NK-92 (cell line): Measurements from ENCODE around the gene STK32C.

Source experiments
- DNase-seq: peaks from one replicate; lab custom pipeline; 2025; ENCODE audit not compliant: unreplicated experiment; lab: John Stamatoyannopoulos, UW

STK32C gene

DNA sequence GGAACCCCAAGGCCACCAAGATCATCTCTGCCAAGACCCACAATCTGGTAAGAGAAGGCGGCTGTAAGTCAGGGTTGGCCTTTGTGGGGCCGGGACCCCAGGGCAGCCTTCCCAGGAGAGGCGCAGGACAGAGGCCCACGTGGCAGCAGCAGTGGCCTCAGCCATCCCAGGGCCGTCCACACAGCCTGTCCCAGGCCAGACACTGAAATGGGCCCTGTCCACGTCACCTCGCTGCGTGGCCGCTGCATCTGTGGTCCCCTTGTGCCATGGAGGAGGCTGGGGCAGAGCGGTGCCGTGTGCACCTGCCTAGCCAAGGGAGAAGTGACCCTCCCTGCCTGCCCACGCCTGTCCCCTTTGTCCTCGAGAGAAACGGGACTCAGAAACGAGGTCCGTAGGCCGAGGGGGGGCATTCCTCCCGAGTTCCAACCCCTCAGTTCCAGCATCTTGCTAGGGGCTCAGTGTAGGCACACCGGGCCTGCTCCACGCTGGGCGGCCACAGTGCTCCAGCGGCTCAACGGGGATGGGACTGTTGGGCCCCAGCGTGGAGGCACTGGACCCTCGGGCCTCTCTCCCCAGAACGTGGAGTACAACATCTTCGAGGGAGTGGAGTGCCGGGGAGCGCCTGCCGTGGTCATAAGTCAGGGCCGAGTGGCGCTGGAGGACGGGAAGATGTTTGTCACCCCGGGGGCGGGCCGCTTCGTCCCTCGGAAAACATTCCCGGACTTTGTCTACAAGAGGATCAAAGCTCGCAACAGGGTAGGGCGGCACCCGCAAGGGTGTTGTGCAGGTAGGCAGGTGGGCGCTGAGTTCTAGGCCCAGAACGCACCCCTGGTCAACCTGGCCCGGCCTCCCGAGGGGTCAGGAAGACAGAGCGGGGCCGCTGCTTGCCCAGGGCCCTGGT, 105.4 kb downstream of the STK32C start:
- DNase-seq = no peak

GRCh38 chr10:132201111-132201969, 106.4 kb downstream of the STK32C start:
- DNase-seq = no peak

DNA sequence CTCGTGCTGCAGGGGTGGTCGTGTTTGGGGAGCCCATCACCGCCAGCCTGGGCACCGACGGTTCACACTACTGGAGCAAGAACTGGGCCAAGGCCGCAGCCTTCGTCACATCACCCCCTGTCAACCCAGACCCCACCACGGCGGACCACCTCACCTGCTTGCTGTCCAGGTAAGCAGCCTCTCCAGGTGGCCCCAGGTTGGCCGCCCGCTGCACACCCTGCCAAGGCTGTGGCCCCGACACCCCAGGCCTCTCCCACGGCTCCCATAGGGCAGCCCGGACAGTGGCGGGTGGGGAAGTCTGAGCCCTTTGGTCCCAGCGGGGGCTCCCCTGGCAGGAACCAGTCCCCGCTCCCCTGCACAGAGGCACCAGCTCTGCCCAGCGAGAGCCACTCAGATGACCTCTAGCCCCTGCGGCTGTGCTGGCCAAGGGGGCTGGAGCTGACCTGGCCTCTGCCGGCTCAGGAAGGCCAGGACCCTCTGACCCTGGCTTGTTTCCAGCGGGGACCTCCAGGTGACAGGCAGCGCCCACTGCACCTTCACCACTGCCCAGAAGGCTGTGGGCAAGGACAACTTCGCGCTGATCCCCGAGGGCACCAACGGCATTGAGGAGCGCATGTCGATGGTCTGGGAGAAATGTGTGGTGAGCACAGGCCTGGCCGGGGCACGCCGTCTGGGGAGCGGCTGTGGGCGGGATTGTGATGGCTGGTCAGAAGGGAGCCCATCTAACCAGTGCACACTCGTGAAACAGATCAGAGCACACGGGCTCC, 107.2 kb downstream of the STK32C start:
- no peak for DNase-seq

DNA sequence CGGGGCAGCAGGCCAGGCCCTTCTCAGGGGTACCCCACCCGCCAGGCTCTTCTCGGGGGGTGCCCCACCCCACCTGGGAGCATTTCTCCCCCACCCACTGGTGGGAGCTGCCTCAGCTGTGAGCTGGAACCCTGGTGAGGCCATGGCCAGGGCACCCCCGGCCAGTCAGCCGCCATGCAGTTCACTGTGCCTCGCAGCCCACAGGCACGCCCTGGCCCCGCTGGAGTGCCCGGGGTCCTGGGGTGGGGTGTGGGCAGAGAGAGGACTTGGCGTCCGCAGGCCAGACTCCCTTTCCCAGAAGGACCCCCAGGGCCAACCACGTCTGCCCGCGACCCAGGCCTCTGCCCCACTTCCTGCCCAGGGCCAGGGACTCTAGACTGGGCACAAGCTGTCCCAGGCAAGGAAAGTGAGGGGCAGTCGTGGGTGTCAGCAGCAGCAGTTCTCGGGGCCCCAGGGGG, 107.9 kb downstream of the STK32C start:
- no peak for DNase-seq

DNA sequence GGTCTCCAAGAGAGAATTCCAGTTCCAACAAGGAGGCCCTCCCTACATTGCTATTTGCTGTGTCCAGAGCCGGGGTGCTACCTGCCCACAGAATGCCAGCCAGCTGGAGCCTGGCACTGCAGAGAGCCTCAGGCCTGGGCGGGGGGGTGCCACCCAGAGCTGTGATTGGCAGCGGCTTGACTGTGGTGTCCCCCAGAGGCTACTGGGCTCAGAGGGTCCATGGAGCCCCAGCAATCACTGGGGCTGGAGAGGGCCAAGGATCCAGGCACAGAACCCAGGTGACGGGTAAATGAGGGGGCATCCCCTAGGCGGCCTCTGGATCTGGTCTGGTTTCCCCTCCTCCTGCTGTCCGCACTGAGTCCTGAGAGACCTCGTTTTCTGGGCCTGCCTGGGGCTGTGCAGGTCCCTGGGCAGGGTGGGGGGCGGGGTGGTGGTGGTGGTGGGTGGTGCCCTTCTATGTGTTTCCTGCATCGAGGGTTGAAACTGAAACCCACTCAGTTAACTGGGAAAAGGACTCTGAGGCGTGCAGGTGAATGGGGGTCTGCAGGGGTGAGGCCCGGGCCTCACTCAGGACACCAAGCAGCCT, 108.4 kb downstream of the STK32C start:
- no peak for DNase-seq

GRCh38 chr10:132198381-132199181, 109.2 kb downstream of the STK32C start:
- DNase-seq = no peak

- no peak for DNase-seq
Measured at GRCh38 chr10:132198068-132198370, 109.7 kb downstream of the STK32C start.

DNA sequence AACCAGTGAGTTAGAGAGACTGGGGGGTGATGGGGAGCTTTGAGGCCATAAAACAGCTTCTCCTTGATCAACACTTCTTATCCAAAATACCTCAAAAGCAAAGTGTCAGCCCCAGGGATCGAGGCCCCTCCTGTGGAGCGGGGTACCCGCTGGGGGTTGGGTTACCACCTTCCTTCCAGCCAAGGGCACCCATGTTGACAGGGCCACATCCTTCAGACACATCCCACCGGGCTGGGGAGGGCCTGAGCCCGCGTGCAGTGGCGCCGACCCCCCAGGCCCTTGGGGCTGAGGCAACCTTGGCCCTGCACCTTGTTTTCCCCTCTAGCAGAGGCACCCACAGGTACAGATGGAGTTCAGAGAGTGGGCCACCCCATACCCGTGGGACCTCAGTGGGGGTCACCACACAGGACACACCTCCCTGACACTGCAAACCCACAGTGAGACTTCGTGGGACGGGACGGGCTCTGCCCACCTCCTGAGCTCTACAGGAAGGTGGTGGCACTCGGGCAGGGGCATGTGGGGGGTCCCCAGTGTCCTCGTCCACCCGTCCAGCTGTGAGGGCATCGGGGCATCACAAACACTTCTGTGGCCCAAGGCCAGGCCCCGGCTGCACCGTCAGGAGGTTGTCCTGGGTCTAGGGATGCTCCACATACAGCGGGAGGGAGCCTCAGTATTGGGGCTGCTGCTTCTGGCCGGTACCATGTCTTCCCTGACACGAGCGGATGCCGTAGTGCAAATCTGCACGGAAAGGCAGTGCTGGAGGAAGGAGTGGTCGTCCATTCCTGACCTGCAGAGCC, 110.3 kb downstream of the STK32C start:
- DNase-seq = no peak

GRCh38 chr10:132196178-132197113, 111.3 kb downstream of the STK32C start:
- no peak for DNase-seq

GRCh38 chr10:132195366-132196075, 112.2 kb downstream of the STK32C start:
- no peak for DNase-seq

- DNase-seq = no peak
Measured at GRCh38 chr10:132194726-132195125, 113.0 kb downstream of the STK32C start.

DNA sequence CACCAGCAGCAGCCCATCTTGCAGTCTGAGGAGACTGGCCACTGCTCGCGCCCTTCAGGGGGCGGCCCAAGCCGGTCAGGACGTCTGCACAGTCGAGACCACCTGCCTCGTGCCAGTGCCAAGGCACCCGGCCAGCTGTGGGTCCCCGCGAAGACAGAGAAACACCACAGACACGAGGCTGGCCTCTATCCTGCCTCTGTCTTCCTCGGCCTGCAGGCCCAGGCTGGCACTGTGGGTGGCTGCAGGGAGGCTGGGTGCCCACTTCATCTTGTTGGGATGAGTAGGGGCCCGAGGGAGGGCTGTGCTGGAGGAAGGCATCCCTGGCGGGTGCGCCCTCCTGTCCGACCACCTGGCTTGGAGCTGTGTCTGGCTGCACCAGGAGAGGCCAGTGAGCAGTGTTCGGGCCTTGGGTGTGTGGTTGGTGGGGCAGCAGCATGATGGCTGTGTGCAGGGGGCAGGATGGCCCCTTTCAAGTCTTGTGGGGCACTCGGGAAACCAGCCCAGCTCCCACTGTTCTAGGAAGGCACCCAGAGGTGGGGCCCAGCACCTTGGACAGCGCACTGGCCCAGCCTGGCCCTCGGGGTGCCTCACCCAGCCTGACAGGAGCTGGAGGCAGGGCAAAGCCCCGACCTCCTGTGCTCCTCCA, 113.7 kb downstream of the STK32C start:
- no peak for DNase-seq

DNA sequence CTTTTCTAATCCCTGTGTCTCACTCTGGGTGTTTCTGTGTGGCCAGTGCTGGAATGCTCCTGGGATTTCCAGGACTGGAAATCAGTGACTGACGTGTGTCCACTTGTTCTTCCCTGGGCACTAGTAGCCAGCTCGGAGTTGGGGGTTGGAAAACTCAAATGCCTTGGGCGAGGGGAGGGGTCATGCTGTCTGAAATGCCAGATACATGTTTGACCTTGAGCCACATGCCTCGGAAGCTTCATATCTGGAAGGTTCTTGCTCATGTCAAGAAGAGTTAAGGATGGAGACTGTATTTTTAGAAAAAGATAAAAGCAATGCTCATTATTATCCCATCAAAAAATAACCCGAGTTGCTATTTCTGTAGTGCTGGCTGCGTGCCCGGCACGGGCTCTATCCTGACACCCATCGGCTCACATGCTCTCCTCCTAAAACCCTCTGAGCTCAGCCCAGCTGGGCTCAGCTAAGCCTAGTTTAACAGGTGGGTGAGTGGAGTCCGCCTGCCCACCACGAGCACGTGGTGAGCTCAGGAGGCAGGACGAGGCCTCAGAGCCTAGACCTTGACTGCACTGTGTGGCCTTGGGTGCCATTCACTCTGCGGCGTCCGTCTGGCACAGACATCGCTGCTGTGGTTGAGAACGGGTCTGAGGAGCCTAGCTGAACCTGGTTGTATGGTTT, 114.6 kb downstream of the STK32C start:
- DNase-seq = no peak

GRCh38 chr10:132192076-132192975, 115.4 kb downstream of the STK32C start:
- no peak for DNase-seq

DNA sequence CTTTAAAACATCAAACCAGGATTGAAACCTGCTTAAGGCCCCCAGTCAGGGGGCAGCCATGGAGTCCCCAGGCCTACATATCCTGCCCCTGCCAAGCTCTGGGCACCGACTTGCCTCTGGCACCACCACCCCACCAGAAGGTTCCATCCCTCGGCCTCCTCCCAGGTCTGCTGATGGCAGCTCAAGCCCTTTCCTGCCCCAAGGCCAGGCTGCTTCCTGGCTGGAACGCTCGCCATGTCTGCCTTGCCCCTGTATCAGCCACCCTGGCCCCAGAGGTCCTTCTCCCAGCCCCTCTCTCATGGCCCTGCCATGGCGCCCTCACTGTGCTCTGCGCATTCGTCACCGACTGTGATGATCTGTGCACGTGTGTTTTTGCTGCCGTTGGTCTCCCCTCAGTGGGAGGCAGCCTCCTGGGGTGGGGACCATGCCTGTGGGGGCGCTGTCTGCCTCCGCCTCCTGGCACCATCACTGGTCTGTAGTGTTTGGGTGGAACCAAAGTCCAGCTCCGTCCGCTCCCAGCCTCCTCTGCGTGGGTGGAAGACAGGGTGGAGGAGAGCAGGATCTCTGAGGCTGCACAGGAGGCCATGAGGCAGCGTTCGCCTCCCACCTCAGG, 117.8 kb downstream of the STK32C start:
- no peak for DNase-seq
